ENCODE measurements around the gene PRMT1.
A peak's percentile ranks its signal among the peaks of the same experiment; 100 is the strongest.

PRMT1 gene

GRCh38 chr19:49681830-49682229, 4.8 kb downstream of the PRMT1 start:
- TF ChIP-seq, protein P1, sequence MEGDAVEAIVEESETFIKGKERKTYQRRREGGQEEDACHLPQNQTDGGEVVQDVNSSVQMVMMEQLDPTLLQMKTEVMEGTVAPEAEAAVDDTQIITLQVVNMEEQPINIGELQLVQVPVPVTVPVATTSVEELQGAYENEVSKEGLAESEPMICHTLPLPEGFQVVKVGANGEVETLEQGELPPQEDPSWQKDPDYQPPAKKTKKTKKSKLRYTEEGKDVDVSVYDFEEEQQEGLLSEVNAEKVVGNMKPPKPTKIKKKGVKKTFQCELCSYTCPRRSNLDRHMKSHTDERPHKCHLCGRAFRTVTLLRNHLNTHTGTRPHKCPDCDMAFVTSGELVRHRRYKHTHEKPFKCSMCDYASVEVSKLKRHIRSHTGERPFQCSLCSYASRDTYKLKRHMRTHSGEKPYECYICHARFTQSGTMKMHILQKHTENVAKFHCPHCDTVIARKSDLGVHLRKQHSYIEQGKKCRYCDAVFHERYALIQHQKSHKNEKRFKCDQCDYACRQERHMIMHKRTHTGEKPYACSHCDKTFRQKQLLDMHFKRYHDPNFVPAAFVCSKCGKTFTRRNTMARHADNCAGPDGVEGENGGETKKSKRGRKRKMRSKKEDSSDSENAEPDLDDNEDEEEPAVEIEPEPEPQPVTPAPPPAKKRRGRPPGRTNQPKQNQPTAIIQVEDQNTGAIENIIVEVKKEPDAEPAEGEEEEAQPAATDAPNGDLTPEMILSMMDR (IDR thresholded peaks at IDR 0.05), result no peak
- TF ChIP-seq ZFX (IDR thresholded peaks at IDR 0.05; ENCODE audit: borderline replicate concordance), result no peak
- no peak overlapping the region for H3K27ac ChIP-seq

DNA sequence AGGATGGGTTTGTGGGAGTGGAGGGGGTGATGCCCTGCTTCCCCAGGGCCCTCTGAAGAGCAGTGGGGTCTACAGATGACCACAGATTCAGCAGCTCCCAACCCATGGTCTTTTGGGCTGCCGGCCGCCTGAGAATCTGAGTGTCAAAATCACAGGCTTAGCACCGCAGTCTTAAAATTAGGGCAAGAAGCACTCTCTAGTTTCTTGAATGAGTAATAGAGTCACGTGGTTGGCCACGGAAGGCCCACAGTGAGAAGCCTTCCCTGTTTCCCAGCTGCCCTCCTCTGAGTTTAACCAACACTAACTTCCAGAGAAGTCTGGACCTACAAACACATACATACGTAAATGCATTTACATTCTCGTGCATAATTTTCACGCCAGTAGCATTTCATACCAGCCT, 5.2 kb downstream of the PRMT1 start:
- TF ChIP-seq ZFX (IDR thresholded peaks at IDR 0.05; ENCODE audit: borderline replicate concordance), result no peak
- TF ChIP-seq, protein P1 (IDR thresholded peaks at IDR 0.05), result no peak
- no peak overlapping the region for H3K27ac ChIP-seq

DNA sequence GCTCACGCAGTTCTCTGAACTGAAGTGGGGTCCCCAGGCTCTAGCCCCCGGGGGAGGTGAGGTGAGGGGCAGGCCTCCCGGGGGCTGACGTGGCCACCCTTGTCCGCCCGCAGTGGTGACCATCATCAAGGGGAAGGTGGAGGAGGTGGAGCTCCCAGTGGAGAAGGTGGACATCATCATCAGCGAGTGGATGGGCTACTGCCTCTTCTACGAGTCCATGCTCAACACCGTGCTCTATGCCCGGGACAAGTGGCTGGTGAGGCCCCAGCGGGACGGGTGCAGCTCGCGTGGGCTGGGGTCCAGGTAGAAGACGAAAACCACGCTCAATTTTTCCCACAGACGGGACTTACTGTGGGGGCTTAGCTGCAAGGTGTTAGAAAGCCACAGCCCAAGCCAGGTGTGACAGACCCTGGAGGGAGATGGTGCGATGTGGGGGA, 6.8 kb downstream of the PRMT1 start:
- no peak for TF ChIP-seq ZFX (IDR thresholded peaks at IDR 0.05; ENCODE audit: borderline replicate concordance)
- TF ChIP-seq, protein P1 (IDR thresholded peaks at IDR 0.05), result no peak
- H3K27ac ChIP-seq, result peak overlapping the region; percentile 23; the same call in 1 of the 2 replicates

DNA sequence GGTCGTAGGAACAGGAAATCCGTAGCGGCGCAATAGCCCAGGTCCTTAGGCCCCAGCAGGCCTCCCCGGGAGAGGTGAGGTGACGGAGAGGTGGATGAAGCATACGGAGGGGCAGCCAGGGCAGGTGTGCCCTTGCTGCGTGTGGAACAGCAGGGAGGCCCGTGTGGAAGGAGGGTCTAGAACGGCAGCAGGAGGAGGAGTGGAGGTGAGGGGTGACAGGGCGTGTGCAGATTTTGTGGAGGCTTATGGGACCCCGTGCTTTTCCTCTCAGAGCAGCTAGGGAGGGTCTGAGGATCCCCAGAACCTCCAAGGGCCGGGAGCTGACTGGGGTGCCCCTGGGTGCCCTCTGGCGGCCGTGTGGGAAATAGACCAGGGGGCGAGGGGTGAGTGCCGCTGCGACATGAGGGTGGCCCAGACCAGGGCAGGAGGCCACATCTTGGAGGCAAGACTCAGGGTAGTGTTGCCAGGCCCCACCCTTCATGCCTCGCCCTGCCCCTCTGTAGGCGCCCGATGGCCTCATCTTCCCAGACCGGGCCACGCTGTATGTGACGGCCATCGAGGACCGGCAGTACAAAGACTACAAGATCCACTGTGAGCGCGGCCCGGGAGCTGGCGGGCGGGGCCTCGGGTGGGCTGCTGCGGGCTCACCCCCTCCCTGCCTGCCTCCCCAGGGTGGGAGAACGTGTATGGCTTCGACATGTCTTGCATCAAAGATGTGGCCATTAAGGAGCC, 7.3 kb downstream of the PRMT1 start:
- peak overlapping the region; percentile 23; the same call in 1 of the 2 replicates for H3K27ac ChIP-seq
- TF ChIP-seq, protein P1 (IDR thresholded peaks at IDR 0.05), result peak; percentile 77
- no peak for TF ChIP-seq ZFX (IDR thresholded peaks at IDR 0.05; ENCODE audit: borderline replicate concordance)

DNA sequence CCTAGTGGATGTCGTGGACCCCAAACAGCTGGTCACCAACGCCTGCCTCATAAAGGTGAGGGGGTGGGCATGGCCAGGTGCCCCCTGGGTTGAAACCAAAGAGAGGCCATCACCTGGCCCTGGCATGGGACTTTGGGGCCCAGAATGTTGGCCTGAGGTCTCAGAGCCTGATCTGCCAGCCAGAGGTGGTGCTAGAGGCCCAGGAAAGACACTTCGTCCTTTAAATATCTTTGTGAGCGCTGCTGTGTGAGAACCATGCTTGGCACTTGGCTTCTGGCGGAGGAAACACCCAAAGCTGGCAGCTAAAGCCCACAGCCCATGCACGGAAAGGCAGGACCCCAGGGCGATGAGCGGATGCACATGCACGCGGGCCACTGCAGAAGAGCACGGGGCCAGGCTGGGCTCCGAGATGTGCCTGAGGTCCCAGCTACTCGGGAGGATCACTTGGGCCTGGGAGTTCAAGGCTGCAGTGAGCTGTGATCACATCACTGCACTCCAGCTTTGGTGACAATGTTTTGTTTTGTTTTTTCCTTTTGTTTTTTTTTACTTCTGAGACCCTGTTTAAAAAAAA, 8.0 kb downstream of the PRMT1 start:
- TF ChIP-seq ZFX (IDR thresholded peaks at IDR 0.05; ENCODE audit: borderline replicate concordance), result no peak
- 0 out of 2 replicates have a peak overlapping the region, but pooled peaks have one; percentile 23 for H3K27ac ChIP-seq

- TF ChIP-seq ZFX (IDR thresholded peaks at IDR 0.05; ENCODE audit: borderline replicate concordance), result no peak
- TF ChIP-seq, protein P1 (IDR thresholded peaks at IDR 0.05), result no peak
- no peak overlapping the region for H3K27ac ChIP-seq
Observed at GRCh38 chr19:49685845-49686332, 8.8 kb downstream of the PRMT1 start.

- TF ChIP-seq, protein P1 (IDR thresholded peaks at IDR 0.05), result no peak
- TF ChIP-seq ZFX (IDR thresholded peaks at IDR 0.05; ENCODE audit: borderline replicate concordance), result no peak
- H3K27ac ChIP-seq, result no peak overlapping the region
Observed at GRCh38 chr19:49686503-49687088, 9.5 kb downstream of the PRMT1 start.

Data from 22Rv1 (cell line).